Tibial nerve (tissue), 4 donors: Measurements from ENCODE around the gene ADAR. TPM values are rescaled to one million over a fixed set of nuclear protein-coding genes. Genes with fewer than 3 reads are reported as not detected.

Experiments used
- DNase-seq, 2 donors: peaks; one replicate each; pipeline ENCODE4 v3.0.0-alpha.2; 2019; ENCODE audit warnings: low spot score in 2 of 2
- H3K27ac ChIP-seq, 4 donors: fragments of 200-600 bp; sonication (generic) in 3 of 4; one replicate each; pipeline ENCODE4 v1.5.1; 2017 to 2019; ENCODE audit warnings: mild to moderate bottlenecking in 1 of 4
- H3K27me3 ChIP-seq, 2 donors: fragments of 200-600 bp; sonication (generic) in 1 of 2; one replicate each; pipeline versions ENCODE4 v1.5.1 to v1.6.0; 2017 to 2019
- H3K36me3 ChIP-seq, 3 donors: fragments of 200-600 bp; sonication (generic); one replicate each; pipeline ENCODE4 v1.5.1; 2018 to 2019
- H3K4me1 ChIP-seq, 4 donors: fragments of 200-600 bp; sonication (generic) in 3 of 4; one replicate each; pipeline ENCODE4 v1.5.1; 2017 to 2019
- H3K4me3 ChIP-seq, 4 donors: fragments of 200-600 bp; sonication (generic) in 3 of 4; one replicate each; pipeline ENCODE4 v1.5.1; 2017 to 2019; ENCODE audit warnings: mild to moderate bottlenecking in 1 of 4, moderate library complexity in 1 of 4
- H3K9me3 ChIP-seq, 4 donors: fragments of 200-600 bp; sonication (generic) in 3 of 4; one replicate each; pipeline ENCODE4 v1.5.1; 2017 to 2019
- EP300 ChIP-seq, 2 donors: sonication (generic); formaldehyde crosslinking; IDR thresholded peaks; one replicate each; pipeline ENCODE4 v1.6.1; 2017; ENCODE audit warnings: antibody characterized with exemption in 2 of 2, mild to moderate bottlenecking in 1 of 2
- POLR2A ChIP-seq, 2 donors: fragments of 450-650 bp; IDR thresholded peaks; one replicate each; pipeline ENCODE4 v1.6.1; 2017; ENCODE audit warnings: antibody characterized with exemption in 2 of 2, mild to moderate bottlenecking in 2 of 2, moderate library complexity in 2 of 2
- WGBS, 2 donors: methylation state at CpG; one replicate each; pipeline ENCODE4 v1.1.5; 2018; 5-methylcytosine and 5-hydroxymethylcytosine counted together
- total RNA-seq, 4 donors: library from RNA; depleted of rRNA; stranded (reverse); fragments of >200 nt; gene quantifications; one replicate each; pipeline ENCODE4 v1.1.0, GENCODE V29; 2016
- TF ChIP-seq, protein P1 (sequence below), 5 experiments: fragments of 200-600 bp in 3 of 5; fragments of 450-650 bp in 2 of 5; sonication (generic) in 3 of 5; IDR thresholded peaks; one replicate each; pipeline ENCODE4 v1.5.1; 2016 to 2019; ENCODE audit warnings: antibody characterized with exemption in 5 of 5, mild to moderate bottlenecking in 3 of 5, moderate library complexity in 2 of 5

ADAR gene
- total RNA-seq, 4 donors from 2014 or later, result 105 to 120 (median 107) TPM

GRCh38 chr1:154590756-154591155, 17.2 kb downstream of the ADAR start:
- Histone ChIP-seq H3K4me1 (no peaks in the 10 kb centered on the region), H3K27me3 (no peaks in the 10 kb centered on the region), H3K27ac (no peak overlapping the region), H3K4me3 (no peak overlapping the region), H3K36me3 (peaks cover 6 to 99% (median 61%) of the 10 kb centered on the region in 3 donors), H3K9me3 (no peaks in the 10 kb centered on the region)
- DNase-seq, result no peak
- 86 to 88% methylated on average over 5 of the region's 5 CpGs for WGBS, 2 donors
- TF ChIP-seq POLR2A (IDR thresholded peaks at IDR 0.05) (no peak), EP300 (IDR thresholded peaks at IDR 0.05) (no peak)
- TF ChIP-seq, protein P1, sequence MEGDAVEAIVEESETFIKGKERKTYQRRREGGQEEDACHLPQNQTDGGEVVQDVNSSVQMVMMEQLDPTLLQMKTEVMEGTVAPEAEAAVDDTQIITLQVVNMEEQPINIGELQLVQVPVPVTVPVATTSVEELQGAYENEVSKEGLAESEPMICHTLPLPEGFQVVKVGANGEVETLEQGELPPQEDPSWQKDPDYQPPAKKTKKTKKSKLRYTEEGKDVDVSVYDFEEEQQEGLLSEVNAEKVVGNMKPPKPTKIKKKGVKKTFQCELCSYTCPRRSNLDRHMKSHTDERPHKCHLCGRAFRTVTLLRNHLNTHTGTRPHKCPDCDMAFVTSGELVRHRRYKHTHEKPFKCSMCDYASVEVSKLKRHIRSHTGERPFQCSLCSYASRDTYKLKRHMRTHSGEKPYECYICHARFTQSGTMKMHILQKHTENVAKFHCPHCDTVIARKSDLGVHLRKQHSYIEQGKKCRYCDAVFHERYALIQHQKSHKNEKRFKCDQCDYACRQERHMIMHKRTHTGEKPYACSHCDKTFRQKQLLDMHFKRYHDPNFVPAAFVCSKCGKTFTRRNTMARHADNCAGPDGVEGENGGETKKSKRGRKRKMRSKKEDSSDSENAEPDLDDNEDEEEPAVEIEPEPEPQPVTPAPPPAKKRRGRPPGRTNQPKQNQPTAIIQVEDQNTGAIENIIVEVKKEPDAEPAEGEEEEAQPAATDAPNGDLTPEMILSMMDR (IDR thresholded peaks at IDR 0.05), result no peak

DNA sequence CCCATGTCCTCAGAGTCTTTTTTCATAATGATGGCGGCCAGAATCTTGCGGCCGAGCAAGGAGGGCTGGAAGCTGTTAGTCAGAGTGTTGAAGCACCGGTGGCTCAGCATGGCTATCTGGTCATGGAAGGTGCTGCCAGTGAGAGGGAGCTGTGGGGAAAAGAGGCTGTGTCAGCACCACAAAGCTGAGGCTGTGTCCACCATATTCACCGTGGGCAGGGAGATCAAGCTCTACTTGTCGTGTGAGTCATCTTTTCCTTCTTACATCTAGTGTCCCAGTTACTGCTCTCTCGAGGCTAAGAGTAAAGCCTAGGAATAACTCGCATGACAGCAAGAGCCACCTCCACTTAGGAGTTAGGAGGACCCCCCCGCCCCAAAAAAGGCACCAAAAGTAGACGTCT, 18.2 kb downstream of the ADAR start:
- H3K9me3 ChIP-seq, result no peaks in the 10 kb centered on the region
- 77 to 80% methylated on average over 9 to 10 of the region's 10 CpGs for WGBS, 2 donors

GRCh38 chr1:154586641-154587040, 21.3 kb downstream of the ADAR start:
- Histone ChIP-seq H3K4me3 (no peak overlapping the region), H3K27ac (no peak overlapping the region), H3K27me3 (no peaks in the 10 kb centered on the region), H3K9me3 (no peaks in the 10 kb centered on the region), H3K4me1 (no peaks in the 10 kb centered on the region), H3K36me3 (peaks cover 10 to 100% (median 69%) of the 10 kb centered on the region in 3 donors)
- TF ChIP-seq, protein P1 (IDR thresholded peaks at IDR 0.05), result no peak
- TF ChIP-seq EP300 (IDR thresholded peaks at IDR 0.05) (no peak), POLR2A (IDR thresholded peaks at IDR 0.05) (no peak)
- 92% methylated on average over 6 of the region's 6 CpGs for WGBS, 2 donors
- DNase-seq, result no peak

More for the DNA sequence above, 18.2 kb downstream of the ADAR start:
- no peak for TF ChIP-seq EP300 (IDR thresholded peaks at IDR 0.05)
- TF ChIP-seq POLR2A (IDR thresholded peaks at IDR 0.05), result no peak
- TF ChIP-seq, protein P1 (IDR thresholded peaks at IDR 0.05), result no peak
- H3K4me1 ChIP-seq, result no peaks in the 10 kb centered on the region
- no peak for DNase-seq
- no peak overlapping the region for H3K4me3 ChIP-seq
- H3K36me3 ChIP-seq, result peaks cover 6 to 99% (median 67%) of the 10 kb centered on the region in 3 donors
- H3K27ac ChIP-seq, result no peak overlapping the region
- H3K27me3 ChIP-seq, result no peaks in the 10 kb centered on the region

DNA sequence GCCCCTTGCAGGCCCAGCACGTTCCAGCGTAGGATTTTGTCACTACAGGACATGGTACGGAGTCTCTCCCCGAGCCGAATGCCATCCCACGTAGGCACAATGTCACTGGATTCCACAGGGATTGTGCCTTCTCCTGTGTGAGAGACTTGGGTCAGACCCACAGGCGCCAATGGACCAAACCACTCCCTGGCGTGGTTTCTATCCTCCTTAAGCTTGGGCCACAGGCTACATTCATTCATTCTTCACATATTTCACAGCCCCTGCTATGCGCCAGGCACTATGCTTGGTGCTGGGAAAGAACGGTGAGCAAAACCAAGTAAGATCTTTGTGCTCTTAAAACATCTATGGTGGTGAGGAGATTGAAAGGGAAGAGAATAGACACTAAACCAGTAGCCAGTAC, 21.8 kb downstream of the ADAR start:
- H3K9me3 ChIP-seq, result no peaks in the 10 kb centered on the region
- H3K27ac ChIP-seq, result no peak overlapping the region
- no peak for TF ChIP-seq POLR2A (IDR thresholded peaks at IDR 0.05)
- TF ChIP-seq, protein P1 (IDR thresholded peaks at IDR 0.05), result no peak
- TF ChIP-seq EP300 (IDR thresholded peaks at IDR 0.05), result no peak
- DNase-seq, result no peak
- 87% methylated on average over 10 of the region's 10 CpGs for WGBS, 2 donors
- H3K36me3 ChIP-seq, result peaks cover 10 to 100% (median 68%) of the 10 kb centered on the region in 3 donors
- no peaks in the 10 kb centered on the region for H3K4me1 ChIP-seq
- H3K4me3 ChIP-seq, result no peak overlapping the region
- H3K27me3 ChIP-seq, result no peaks in the 10 kb centered on the region

DNA sequence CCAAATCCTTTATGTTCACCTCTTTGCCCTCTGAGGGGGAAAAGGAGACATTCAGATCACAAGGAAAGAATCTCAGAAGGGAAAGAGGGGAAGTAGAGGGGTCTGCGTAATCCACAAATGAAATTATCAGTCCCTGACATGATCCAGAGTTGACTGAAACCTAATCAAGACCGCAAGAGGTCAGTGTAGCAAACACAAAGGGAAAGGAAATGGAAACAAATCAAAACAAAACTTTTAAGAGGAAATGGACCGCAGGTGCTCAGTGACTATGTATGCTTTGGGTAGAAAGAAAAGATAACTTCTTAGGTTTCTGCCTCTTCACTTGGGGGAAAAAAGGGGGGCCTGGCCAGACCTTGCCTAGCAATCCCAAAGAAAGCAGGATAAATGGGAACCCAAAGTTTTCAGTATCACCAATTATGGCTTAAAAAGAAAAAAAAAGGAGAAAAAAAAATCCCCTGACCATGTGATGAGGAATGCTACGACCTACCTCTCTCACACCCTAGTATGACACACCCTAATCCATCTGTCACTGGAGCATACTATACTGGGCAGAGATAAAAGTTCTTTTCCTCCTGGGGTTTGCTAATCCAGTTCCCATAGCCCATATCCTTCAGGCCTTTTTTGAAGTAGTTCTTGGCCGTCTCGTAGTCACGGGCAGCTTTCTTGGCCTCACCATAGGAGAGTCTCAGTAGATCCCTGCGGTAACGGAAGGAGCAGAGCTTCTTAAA, 23.6 kb downstream of the ADAR start:
- no peaks in the 10 kb centered on the region for H3K27me3 ChIP-seq
- no peak for DNase-seq
- H3K4me1 ChIP-seq, result no peaks in the 10 kb centered on the region
- peaks cover 8 to 100% (median 69%) of the 10 kb centered on the region in 3 donors for H3K36me3 ChIP-seq
- WGBS, 2 donors, result 81 to 86% methylated on average over 9 of the region's 9 CpGs
- H3K27ac ChIP-seq, result no peak overlapping the region
- no peak overlapping the region for H3K4me3 ChIP-seq
- H3K9me3 ChIP-seq, result no peaks in the 10 kb centered on the region
- TF ChIP-seq POLR2A (IDR thresholded peaks at IDR 0.05), result no peak
- TF ChIP-seq, protein P1 (IDR thresholded peaks at IDR 0.05), result no peak
- no peak for TF ChIP-seq EP300 (IDR thresholded peaks at IDR 0.05)
